NCI-H2029 treated with DMSO at 0.1 percent for 48 hours (cell line): ENCODE results near the gene C1QTNF6.

Experiments
- DNase-seq: peaks from one replicate; lab custom pipeline; 2025; lab: John Stamatoyannopoulos, UW

C1QTNF6 gene

DNA sequence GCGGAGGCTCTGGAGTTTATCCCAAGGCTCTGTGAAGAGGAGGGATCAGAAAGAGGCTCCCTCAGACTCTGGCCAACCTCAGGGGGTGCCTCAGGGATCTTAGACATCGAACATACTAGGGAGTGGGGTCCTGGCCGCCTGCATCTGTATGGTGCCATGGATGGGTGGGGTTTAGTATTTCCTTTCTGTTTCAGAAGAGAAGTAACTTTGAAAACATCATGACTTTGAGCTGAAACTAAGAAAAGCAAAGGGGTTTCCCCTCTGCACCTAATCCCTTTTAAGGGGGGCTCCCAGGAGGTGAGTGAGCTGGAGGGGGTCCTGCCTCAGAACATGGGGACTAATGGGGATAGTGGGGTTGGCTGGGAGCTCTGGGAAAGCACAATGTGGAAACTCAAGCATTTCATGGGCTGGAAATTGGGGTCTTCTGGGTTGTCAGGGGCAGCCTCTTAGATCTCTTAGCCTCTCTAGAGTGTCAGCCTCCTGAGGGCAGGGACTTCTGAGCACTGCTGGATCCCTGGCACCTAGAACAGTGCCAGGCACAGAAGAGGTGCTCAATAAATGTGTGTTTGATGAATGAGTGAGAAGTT is 36.0 kb upstream of the C1QTNF6 start:
- no peak for DNase-seq

- no peak for DNase-seq
Observed at GRCh38 chr22:37222440-37222971, 34.5 kb upstream of the C1QTNF6 start.

DNA sequence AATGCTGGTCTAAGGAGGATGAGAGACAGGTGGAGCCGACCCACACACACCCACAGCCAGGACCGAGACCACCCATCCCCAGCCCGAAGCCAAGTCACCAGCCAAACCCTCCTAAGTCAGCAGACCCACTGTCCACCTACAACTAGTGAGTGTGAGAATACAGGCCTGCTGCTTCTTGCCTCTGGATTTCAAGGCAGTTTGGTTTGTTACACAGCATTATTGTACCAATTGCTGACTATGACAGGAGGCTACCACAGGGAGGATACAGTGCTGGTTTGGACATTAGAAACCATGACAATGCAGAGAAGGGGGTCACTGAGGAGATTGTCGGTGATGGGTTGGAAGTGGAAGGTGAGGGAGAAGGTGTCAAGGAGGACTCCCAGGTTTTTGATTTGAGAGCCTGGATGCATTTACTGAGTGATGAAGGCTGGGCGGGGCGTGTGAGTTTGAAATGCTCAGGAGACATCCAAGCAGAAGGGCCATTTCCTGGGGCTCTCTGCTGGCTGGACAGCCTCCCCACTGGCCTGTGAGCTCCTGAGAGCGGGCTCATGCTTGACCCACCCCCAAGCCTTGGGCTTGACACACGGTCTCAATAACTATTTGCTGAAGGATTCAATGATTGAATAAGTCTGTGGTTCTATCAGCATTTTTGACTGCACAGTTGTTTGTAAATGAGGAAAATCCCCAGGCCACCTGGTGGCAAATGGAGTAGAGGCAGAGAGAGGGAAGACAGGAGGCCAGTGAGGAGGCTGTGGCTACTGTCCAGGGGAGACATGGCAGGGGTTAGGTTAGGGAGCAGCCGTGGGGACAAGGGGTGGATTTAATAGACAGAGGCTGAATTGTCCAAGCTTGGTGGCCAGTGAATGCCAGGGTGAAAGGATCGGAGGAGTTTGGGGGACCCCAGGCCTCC is 33.6 kb upstream of the C1QTNF6 start:
- DNase-seq, result no peak

DNA sequence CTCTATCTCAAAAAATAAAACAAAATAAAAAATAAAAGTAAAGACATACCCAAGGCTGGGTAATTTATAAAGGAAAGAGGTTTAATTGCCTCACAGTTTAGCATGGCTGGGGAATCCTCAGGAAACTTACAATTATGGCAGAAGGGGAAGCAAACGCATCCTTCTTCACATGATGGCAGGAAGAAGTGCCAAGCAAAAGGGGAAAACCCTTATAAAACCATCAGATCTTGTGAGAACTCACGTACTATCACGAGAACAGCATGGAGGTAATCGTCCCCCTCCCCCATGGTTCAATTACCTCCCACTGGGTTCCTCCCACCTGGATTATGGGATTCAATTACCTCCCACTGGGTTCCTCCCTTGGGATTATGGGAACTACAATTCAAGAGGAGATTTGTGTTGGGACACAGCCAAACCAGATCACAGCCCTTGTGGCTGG is 32.5 kb upstream of the C1QTNF6 start:
- DNase-seq, result no peak

GRCh38 chr22:37219533-37219932 is 31.5 kb upstream of the C1QTNF6 start:
- no peak for DNase-seq

DNA sequence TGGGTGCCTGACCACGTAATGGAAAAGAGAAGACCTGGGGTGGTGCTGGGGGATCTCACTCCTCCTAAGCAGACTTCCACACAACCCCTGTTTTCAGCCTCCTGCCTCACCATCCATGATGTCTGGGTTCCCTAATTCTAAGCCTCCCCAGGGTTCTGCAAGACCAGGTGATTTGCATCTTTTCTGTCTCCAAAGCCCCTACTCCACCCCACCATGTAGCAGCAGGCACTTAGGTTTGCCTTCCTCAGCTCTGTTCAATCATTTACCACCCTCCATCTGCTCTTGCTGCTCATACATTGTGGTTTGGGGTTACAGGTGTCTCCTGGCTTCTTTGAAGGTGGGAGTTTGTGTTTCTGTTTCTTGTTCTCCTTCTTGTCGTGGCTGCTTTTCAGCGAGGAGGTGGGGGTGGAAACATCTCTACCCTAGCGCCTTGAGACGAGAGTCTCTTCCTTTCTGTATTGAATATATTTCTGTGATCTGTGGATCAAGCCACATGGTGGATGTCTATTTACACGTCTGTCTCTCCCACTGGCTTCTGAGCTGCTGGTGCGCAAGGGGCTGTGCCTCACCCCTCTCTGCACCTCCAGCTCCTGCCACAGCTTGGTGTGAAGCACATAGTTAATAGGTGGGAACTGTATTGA is 30.8 kb upstream of the C1QTNF6 start:
- DNase-seq, result no peak

GRCh38 chr22:37218399-37218770 is 30.3 kb upstream of the C1QTNF6 start:
- no peak for DNase-seq

- no peak for DNase-seq
Observed at GRCh38 chr22:37215890-37216289, 27.8 kb upstream of the C1QTNF6 start.

DNA sequence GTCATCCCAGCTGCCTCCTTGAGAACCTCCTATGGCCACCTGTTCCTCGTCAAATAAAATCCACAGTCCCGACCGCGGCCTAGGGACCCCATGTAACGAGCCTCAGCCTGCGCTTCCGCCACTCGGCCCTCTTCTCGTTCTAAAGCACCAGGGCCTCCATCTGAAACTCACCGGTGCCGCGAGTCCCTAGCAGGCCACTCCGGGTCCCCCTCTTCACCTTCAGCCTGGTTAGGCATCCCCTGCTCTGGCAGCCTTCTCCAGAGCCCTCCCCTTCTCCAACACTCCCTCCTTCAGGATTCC is 26.6 kb upstream of the C1QTNF6 start:
- DNase-seq, result no peak

DNA sequence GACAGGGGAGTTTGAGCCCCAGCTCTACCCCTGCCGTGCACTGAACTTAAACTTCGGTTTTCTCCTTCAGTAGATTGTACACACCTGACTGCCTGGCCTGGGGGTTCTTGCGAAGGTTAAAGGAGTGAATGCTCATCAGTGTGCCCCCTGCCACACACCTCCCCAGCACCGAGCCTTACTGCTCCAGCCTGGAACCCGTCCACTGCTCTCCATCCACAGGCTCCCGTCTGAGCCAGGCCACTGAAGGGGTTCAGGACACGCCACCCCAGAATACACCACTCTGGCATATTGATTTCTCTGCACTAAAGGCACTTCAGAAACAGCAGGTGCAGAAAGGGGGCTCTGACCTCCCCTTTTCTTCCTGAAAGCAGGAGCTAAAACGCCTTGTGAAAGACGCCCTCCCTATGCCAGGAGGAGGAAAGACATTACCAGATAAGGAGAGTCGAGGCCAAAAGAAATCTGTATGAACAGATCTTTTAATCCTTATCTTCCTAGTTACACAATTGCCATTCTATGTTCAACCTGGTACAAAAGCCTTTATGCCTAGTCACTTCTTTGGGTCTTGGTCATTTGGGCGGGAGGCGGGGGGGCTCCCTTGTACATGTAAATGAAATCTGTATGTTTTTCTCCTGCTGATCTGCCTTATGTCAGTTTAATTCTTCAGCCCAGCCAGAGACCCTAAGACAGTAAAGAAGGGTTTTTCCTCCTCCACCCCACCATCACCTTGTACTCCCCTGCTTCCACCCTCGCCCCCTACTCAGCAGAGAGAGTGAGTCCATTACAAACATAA is 26.1 kb upstream of the C1QTNF6 start:
- DNase-seq, result no peak

- DNase-seq, result no peak
Observed at GRCh38 chr22:37213218-37213855, 25.3 kb upstream of the C1QTNF6 start.

DNA sequence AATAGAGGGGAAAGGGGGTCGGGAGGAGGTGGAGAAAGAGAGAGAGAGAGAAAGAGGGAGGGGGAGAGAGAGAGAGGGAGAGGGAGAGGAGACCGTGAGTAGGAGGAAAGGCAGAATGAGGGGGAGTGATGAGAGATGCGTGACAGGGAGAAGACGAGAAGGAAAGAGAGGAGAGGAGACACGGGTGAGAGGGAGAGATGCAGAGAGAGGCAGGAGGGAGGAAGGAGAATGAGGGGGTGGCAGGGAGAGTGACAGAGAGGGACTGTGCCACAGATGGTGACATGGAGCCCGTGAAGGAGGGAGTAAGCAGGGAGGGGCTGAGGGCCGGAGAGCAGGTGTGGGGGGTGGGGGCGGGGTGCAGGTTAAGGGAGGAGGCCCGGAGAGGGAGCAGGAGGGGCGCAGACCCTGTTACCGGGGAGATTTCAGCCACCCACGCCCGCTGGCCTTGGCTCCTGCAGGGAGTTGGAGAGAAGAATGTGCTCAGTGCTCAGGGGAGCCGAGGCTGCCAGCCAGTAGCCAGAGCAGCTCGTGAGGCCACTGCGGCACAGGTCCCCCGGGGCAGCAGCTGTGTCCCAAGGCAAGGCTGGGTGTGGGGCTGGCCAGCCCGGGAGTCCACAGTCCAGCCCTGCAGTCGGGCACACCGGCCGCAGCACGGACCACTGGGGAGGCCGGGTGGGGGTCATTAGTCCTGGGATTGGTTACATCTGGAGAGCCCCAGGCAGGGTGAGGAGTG is 24.3 kb upstream of the C1QTNF6 start, which contains the start of gene SSTR3:
SSTR3 (minus strand) TSS at position 304 of the 733 bp plus-strand sequence. CDS start 4,674 bp downstream, outside the sequence.
- no peak for DNase-seq

DNA sequence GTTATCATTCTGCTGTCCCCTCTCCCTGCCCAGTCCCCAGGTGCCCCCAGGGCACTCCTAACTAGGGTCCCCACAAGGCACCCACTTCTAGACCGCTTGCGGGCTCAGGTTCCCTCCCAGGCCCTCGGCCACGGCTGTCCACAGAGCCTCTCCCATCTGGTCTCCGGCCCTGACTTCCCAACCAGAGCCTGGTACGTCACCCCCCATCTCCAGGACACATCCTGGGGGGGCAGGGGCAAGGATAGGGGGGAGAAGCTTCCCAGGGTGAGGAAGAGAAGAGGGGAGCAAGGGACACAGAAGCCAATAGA is 23.8 kb upstream of the C1QTNF6 start:
- DNase-seq, result no peak

DNA sequence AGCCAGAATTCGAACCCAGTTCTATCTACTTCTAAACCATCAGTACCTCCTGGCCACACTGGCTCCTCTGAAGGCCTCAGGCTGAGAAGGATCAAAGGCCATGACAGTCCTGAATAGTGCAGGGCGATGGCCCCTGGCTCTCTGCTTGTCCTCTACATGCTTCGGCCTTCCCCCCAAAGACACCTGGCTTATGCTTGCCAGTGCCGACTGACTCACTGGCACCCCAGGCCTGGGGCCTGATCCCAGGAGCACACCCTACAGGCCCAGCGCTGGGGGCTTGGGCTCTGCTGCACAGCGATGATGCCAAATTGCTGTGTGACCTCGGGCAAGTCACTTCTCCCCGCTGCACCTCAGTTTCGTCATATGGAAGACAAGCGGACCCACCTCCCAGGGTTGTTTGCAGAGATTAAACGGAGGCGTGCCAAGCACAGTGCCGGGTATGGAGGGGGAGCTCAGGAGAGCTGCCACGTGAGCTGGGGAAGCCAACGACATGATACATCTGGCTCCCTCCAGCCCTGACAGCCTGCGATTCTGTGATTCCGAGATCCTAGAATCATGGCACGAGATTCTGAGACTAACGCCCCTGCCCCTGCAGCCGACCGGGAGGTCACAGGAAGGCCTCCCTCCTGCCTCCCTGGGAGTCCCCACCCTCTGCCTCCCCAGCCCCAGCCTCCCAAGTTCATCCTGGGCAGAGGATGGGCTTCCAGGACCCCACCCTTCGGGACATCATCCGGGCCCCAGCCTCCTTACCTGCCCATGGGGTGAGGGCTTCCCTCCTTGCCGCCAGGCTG is 23.2 kb upstream of the C1QTNF6 start:
- DNase-seq, result no peak

DNA sequence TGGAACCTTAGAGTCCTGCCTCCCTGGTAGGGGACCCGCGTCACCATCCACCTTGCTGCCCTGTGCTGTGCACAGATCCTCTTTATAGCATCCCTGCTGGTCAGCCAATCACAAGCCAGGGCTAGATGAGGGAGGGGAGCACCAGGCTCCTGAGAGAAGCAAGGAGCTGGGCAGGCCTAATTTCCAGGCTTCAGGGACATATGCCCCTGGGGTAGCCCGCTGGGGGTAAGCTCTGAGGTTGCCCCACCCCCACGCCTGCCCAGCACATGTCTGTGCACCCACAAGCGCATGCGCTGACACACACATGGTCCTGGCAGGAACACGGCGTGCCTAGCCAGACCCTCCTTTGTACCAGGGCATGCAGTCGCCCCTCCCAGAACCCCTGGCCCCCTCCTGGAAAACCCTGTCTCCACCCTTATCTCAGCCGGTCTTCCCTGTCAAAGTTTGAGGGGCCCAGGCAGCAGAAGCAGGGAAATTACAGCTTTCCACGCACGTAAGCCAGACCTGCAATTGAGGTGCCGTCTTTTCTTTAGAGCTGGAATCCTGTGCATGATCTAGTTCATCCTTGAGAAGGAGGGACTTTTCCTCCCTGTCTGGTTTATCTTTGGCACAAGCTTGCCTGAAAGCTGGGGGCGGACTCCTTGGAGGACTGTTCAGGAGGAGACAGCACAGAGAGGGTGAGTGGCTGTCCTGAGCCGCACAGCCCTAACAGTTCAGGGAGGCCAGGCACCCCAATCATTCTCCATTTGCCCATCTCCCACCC is 22.2 kb upstream of the C1QTNF6 start:
- DNase-seq, result no peak

GRCh38 chr22:37209140-37209845 is 21.2 kb upstream of the C1QTNF6 start:
- no peak for DNase-seq

- no peak for DNase-seq
Observed at GRCh38 chr22:37208401-37209139, 20.5 kb upstream of the C1QTNF6 start.

- no peak for DNase-seq
Observed at GRCh38 chr22:37207981-37208380, 19.9 kb upstream of the C1QTNF6 start.
